Measurements from ENCODE around the gene CKMT2.
A peak's percentile ranks its signal among the peaks of the same experiment; 100 is the strongest.

CKMT2 gene

GRCh38 chr5:81297531-81297930 is 64.4 kb downstream of the CKMT2 start:
- DNase-seq (ENCODE audit: extremely low spot score, insufficient read length, low read depth) (no peak), FAIRE-seq (no peak)

- DNase-seq (ENCODE audit: extremely low spot score, insufficient read length, low read depth), result no peak
- FAIRE-seq, result no peak
These were observed 67.8 kb downstream of the CKMT2 start for GRCh38 chr5:81300921-81301270.

GRCh38 chr5:81301271-81302015 is 68.3 kb downstream of the CKMT2 start, which contains the start of gene ZCCHC9:
ZCCHC9 (plus strand) TSS chr5:81301587; CDS start chr5:81304758, 3,171 bp downstream.
- DNase-seq (ENCODE audit: extremely low spot score, insufficient read length, low read depth), result peak; percentile 84
- peak; percentile 99 for FAIRE-seq

GRCh38 chr5:81302596-81302995 is 69.5 kb downstream of the CKMT2 start:
- DNase-seq (ENCODE audit: extremely low spot score, insufficient read length, low read depth) (no peak), FAIRE-seq (no peak)

GRCh38 chr5:81303563-81303962 is 70.4 kb downstream of the CKMT2 start:
- FAIRE-seq (no peak), DNase-seq (ENCODE audit: extremely low spot score, insufficient read length, low read depth) (no peak)

GRCh38 chr5:81305785-81306184 is 72.7 kb downstream of the CKMT2 start:
- FAIRE-seq (no peak), DNase-seq (ENCODE audit: extremely low spot score, insufficient read length, low read depth) (no peak)

GRCh38 chr5:81308836-81309235 is 75.7 kb downstream of the CKMT2 start:
- FAIRE-seq (no peak), DNase-seq (ENCODE audit: extremely low spot score, insufficient read length, low read depth) (no peak)

- FAIRE-seq, result no peak
- no peak for DNase-seq (ENCODE audit: extremely low spot score, insufficient read length, low read depth)
These were observed 77.4 kb downstream of the CKMT2 start for GRCh38 chr5:81310402-81311063.

GRCh38 chr5:81313278-81313677 is 80.2 kb downstream of the CKMT2 start:
- FAIRE-seq (no peak), DNase-seq (ENCODE audit: extremely low spot score, insufficient read length, low read depth) (no peak)

GRCh38 chr5:81313686-81314085 is 80.6 kb downstream of the CKMT2 start:
- DNase-seq (ENCODE audit: extremely low spot score, insufficient read length, low read depth), result no peak
- FAIRE-seq, result no peak

- FAIRE-seq (no peak), DNase-seq (ENCODE audit: extremely low spot score, insufficient read length, low read depth) (no peak)
These were observed 81.5 kb downstream of the CKMT2 start for GRCh38 chr5:81314581-81314980.

- no peak for FAIRE-seq
- no peak for DNase-seq (ENCODE audit: extremely low spot score, insufficient read length, low read depth)
These were observed 82.2 kb downstream of the CKMT2 start for GRCh38 chr5:81315336-81315735.

GRCh38 chr5:81315830-81316229 is 82.7 kb downstream of the CKMT2 start:
- DNase-seq (ENCODE audit: extremely low spot score, insufficient read length, low read depth) (no peak), FAIRE-seq (no peak)
